H9 (cell line): ENCODE results near the gene CACNA1D. TPM values are rescaled to one million over a fixed set of nuclear protein-coding genes. Genes with fewer than 3 reads are reported as not detected.

Experiments
- DNase-seq: peaks from one replicate; pipeline ENCODE4 v3.0.0-alpha.2; 2017
- H2AFZ ChIP-seq: one replicate; pipeline ENCODE4 v1.6.1; 2013; ENCODE audit warnings: mild to moderate bottlenecking, low read length, control low read depth, moderate library complexity
- H2AK5ac ChIP-seq: 2 replicates; pipeline ENCODE4 v1.6.1; 2013; ENCODE audit warnings: low read length, control low read depth, mixed read lengths; ENCODE audit not compliant: insufficient read length
- H2BK120ac ChIP-seq: one replicate; pipeline ENCODE4 v1.6.1; 2013; ENCODE audit warnings: low read depth, mild to moderate bottlenecking, low read length, control low read depth, inconsistent platforms; ENCODE audit not compliant: poor library complexity, severe bottlenecking
- H2BK12ac ChIP-seq: 2 replicates; pipeline ENCODE4 v1.6.1; 2013; ENCODE audit warnings: low read length, control low read depth, mixed read lengths, low read depth; ENCODE audit not compliant: insufficient read length
- H2BK15ac ChIP-seq: 2 replicates; pipeline ENCODE4 v1.6.1; 2013; ENCODE audit warnings: low read depth, low read length, control low read depth
- H2BK20ac ChIP-seq: one replicate; pipeline ENCODE4 v1.6.1; 2013; ENCODE audit warnings: low read depth, mild to moderate bottlenecking, low read length, control low read depth, inconsistent platforms; ENCODE audit not compliant: poor library complexity, severe bottlenecking
- H2BK5ac ChIP-seq: 2 replicates; pipeline ENCODE4 v1.6.1; 2013; ENCODE audit warnings: low read length, control low read depth, mixed read lengths; ENCODE audit not compliant: insufficient read length
- H3K14ac ChIP-seq: 2 replicates; pipeline ENCODE4 v1.6.1; 2013; ENCODE audit warnings: low read length, control low read depth; ENCODE audit not compliant: insufficient read depth
- H3K18ac ChIP-seq: 2 replicates; pipeline ENCODE4 v1.6.1; 2013; ENCODE audit warnings: low read depth, mild to moderate bottlenecking, mixed read lengths, low read length, control low read depth; ENCODE audit not compliant: insufficient read length
- H3K23ac ChIP-seq: 2 replicates; pipeline ENCODE4 v1.6.1; 2013; ENCODE audit warnings: low read length, control low read depth, mixed read lengths, low read depth; ENCODE audit not compliant: insufficient read length
- H3K23me2 ChIP-seq: 2 replicates; pipeline ENCODE4 v1.6.1; 2013; ENCODE audit warnings: low read depth, mild to moderate bottlenecking, mixed read lengths, low read length, control low read depth; ENCODE audit not compliant: insufficient read length, poor library complexity, severe bottlenecking
- H3K27ac ChIP-seq: 2 replicates; pipeline ENCODE4 v1.5.1; 2013; ENCODE audit warnings: low read length, control low read depth, mixed read lengths, low read depth; ENCODE audit not compliant: insufficient read length
- H3K27me3 ChIP-seq: 2 replicates; pipeline ENCODE4 v1.6.1; 2013; ENCODE audit warnings: low read length, control low read depth, inconsistent platforms; ENCODE audit not compliant: insufficient read depth
- H3K4ac ChIP-seq: 2 replicates; pipeline ENCODE4 v1.6.1; 2013; ENCODE audit warnings: low read depth, mild to moderate bottlenecking, control low read depth, inconsistent platforms, low read length, moderate library complexity
- H3K4me1 ChIP-seq: 2 replicates; pipeline ENCODE4 v1.6.1; 2013; ENCODE audit warnings: low read length, control low read depth, inconsistent platforms; ENCODE audit not compliant: insufficient read depth
- H3K4me2 ChIP-seq: 2 replicates; pipeline ENCODE4 v1.6.1; 2013; ENCODE audit warnings: low read length, control low read depth, mixed read lengths; ENCODE audit not compliant: insufficient read length, insufficient read depth
- H3K56ac ChIP-seq: 2 replicates; pipeline ENCODE4 v1.6.1; 2013; ENCODE audit warnings: low read depth, mild to moderate bottlenecking, mixed read lengths, low read length, control low read depth; ENCODE audit not compliant: insufficient read length
- H3K79me1 ChIP-seq: 2 replicates; pipeline ENCODE4 v1.6.1; 2013; ENCODE audit warnings: low read depth, mild to moderate bottlenecking, moderate library complexity, low read length, control low read depth, inconsistent platforms; ENCODE audit not compliant: insufficient read depth, poor library complexity, severe bottlenecking
- H3K79me2 ChIP-seq: 2 replicates; pipeline ENCODE4 v1.6.1; 2013; ENCODE audit warnings: low read length, control low read depth, inconsistent platforms; ENCODE audit not compliant: insufficient read depth
- H3K9ac ChIP-seq: 2 replicates; pipeline ENCODE4 v1.6.1; 2013; ENCODE audit warnings: low read length, control low read depth, mixed read lengths; ENCODE audit not compliant: insufficient read length; ENCODE audit errors: extremely low read depth
- H3K9me3 ChIP-seq: one replicate; pipeline ENCODE4 v1.6.1; 2013; ENCODE audit warnings: low read depth, low read length, inconsistent platforms; ENCODE audit not compliant: control insufficient read depth
- H3T11ph ChIP-seq: one replicate; pipeline ENCODE4 v1.6.1; 2013; ENCODE audit warnings: mild to moderate bottlenecking, low read length, control low read depth, inconsistent platforms
- H4K20me1 ChIP-seq: one replicate; pipeline ENCODE4 v1.6.1; 2013; ENCODE audit not compliant: control insufficient read depth, insufficient read length, insufficient read depth
- H4K5ac ChIP-seq: 2 replicates; pipeline ENCODE4 v1.6.1; 2013; ENCODE audit warnings: low read depth, mild to moderate bottlenecking, mixed read lengths, low read length, control low read depth; ENCODE audit not compliant: insufficient read length
- H4K8ac ChIP-seq: replicated peaks from 2 replicates; pipeline ENCODE4 v1.6.1; 2013; ENCODE audit warnings: low read length, control low read depth, mixed read lengths, low read depth; ENCODE audit not compliant: insufficient read length
- H4K91ac ChIP-seq: 2 replicates; pipeline ENCODE4 v1.6.1; 2013; ENCODE audit warnings: low read depth, mild to moderate bottlenecking, moderate library complexity, mixed read lengths, low read length, control low read depth; ENCODE audit not compliant: insufficient read length
- H3K27ac Mint-ChIP-seq, 3 experiments: 2 replicates in 2 of 3; 3 replicates in 1 of 3; pipeline ENCODE4 v1.8.0; 2020 to 2021; ENCODE audit warnings: mixed read lengths in 3 of 3, mild to moderate bottlenecking in 1 of 3, moderate library complexity in 1 of 3
- H3K27me3 Mint-ChIP-seq: 2 replicates; pipeline ENCODE4 v1.8.0; 2021; ENCODE audit warnings: low read depth, mild to moderate bottlenecking, moderate library complexity, mixed read lengths
- H3K36me3 Mint-ChIP-seq, 3 experiments: 2 replicates in 2 of 3; 3 replicates in 1 of 3; pipeline ENCODE4 v1.8.0; 2020 to 2021; ENCODE audit warnings: low read depth in 3 of 3, mixed read lengths in 3 of 3; ENCODE audit not compliant: insufficient read depth in 1 of 3
- H3K4me1 Mint-ChIP-seq, 2 experiments: 2 replicates each; pipeline ENCODE4 v1.8.0; 2020; ENCODE audit warnings: mixed read lengths in 2 of 2
- H3K4me3 Mint-ChIP-seq, 2 experiments: 2 replicates in 1 of 2; 3 replicates in 1 of 2; pipeline ENCODE4 v1.8.0; 2020 to 2021; ENCODE audit warnings: mild to moderate bottlenecking in 2 of 2, mixed read lengths in 2 of 2, moderate library complexity in 1 of 2
- H3K9me3 Mint-ChIP-seq, 2 experiments: 2 replicates in 1 of 2; 3 replicates in 1 of 2; pipeline ENCODE4 v1.8.0; 2020; ENCODE audit warnings: mild to moderate bottlenecking in 2 of 2, mixed read lengths in 2 of 2, moderate library complexity in 1 of 2
- CTCF ChIP-seq: fragments of 200-600 bp; sonication (generic); conservative IDR thresholded peaks from 3 replicates; pipeline ENCODE4 v1.8.0; 2021; ENCODE audit warnings: antibody characterized with exemption, mild to moderate bottlenecking
- WGBS: extraction: QIAGEN DNeasy Blood & Tissue Kit; methylation state at CpG from one replicate; pipeline ENCODE4 v1.1.7; 2013; ENCODE audit warnings: missing lambda C conversion rate, low lambda C conversion rate, mixed read lengths; ENCODE audit not compliant: insufficient read length; ENCODE audit errors: extremely low coverage; 5-methylcytosine and 5-hydroxymethylcytosine counted together
- total RNA-seq: library from RNA; stranded (reverse); gene quantifications from 2 replicates; pipeline ENCODE4 v1.2.1, GENCODE V29; 2021

CACNA1D gene
- total RNA-seq, 1 experiment from 2014 or later, result 3.5 TPM

- Histone ChIP-seq H3K4me2 (no peak overlapping the region), H3K4me1 (no peaks in the 10 kb centered on the region), H2AFZ (no peak overlapping the region), H4K20me1 (no peaks in the 10 kb centered on the region), H3K9me3 (no peaks in the 10 kb centered on the region), H3T11ph (no peak overlapping the region), H2BK20ac (no peak overlapping the region), H3K79me1 (no peaks in the 10 kb centered on the region), H3K23me2 (no peaks in the 10 kb centered on the region), H3K27ac (no peak overlapping the region), H2AK5ac (no peak overlapping the region), H3K4ac (no peak overlapping the region), H3K18ac (no peak overlapping the region), H2BK12ac (no peak overlapping the region), H3K79me2 (no peaks in the 10 kb centered on the region), H3K27me3 (no peaks in the 10 kb centered on the region), H3K23ac (no peak overlapping the region), H4K5ac (no peak overlapping the region), H2BK5ac (no peak overlapping the region), H4K91ac (no peak overlapping the region), H3K14ac (no peak overlapping the region), H3K56ac (no peak overlapping the region), H3K9ac (no peak overlapping the region), H2BK15ac (no peak overlapping the region), H4K8ac (no peak overlapping the region), H2BK120ac (no peak overlapping the region)
- no peaks in the 10 kb centered on the region for H3K9me3 Mint-ChIP-seq
- no peaks in the 10 kb centered on the region for H3K36me3 Mint-ChIP-seq
- H3K4me1 Mint-ChIP-seq, result no peaks in the 10 kb centered on the region; a peak in 1 of 4 replicates
- DNase-seq, result no peak
- H3K4me3 Mint-ChIP-seq, result no peak overlapping the region
- WGBS, result no CpG with 5 or more reads among the region's 2 CpGs
- peaks cover 4% of the 10 kb centered on the region; the same call in 1 of the 2 replicates for H3K27me3 Mint-ChIP-seq
- TF ChIP-seq CTCF, result peak; percentile 27; the same call in 1 of the 3 replicates
- no peak overlapping the region for H3K27ac Mint-ChIP-seq
Measured at GRCh38 chr3:53729618-53730017, 235.2 kb downstream of the CACNA1D start.
